ENCODE data around the gene RPAP2.
A peak's percentile ranks its signal among the peaks of the same experiment; 100 is the strongest.

The RPAP2 gene

GRCh38 chr1:92299477-92300150, 755 bp downstream of the RPAP2 start:
- H3K27me3 Mint-ChIP-seq (ENCODE audit: low read depth, poor library complexity) = no peaks in the 10 kb centered on the region
- H3K36me3 Mint-ChIP-seq (ENCODE audit: low read depth) = peaks cover 47% of the 10 kb centered on the region
- peak overlapping the region; percentile 98 for H3K4me3 Mint-ChIP-seq
- no peaks in the 10 kb centered on the region for H3K9me3 Mint-ChIP-seq
- DNase-seq = no peak
- H3K27ac Mint-ChIP-seq = peak overlapping the region; percentile 99
- H3K4me1 Mint-ChIP-seq = peaks cover 40% of the 10 kb centered on the region
- no peak for TF ChIP-seq CTCF (IDR thresholded peaks at IDR 0.05)

- H3K27ac Mint-ChIP-seq = no peak overlapping the region
- no peak for TF ChIP-seq CTCF (IDR thresholded peaks at IDR 0.05)
- no peaks in the 10 kb centered on the region for H3K9me3 Mint-ChIP-seq
- no peak for DNase-seq
- H3K36me3 Mint-ChIP-seq (ENCODE audit: low read depth) = peaks cover 46% of the 10 kb centered on the region
- peaks cover 40% of the 10 kb centered on the region for H3K4me1 Mint-ChIP-seq
- H3K27me3 Mint-ChIP-seq (ENCODE audit: low read depth, poor library complexity) = no peaks in the 10 kb centered on the region
- peak overlapping the region; percentile 50 for H3K4me3 Mint-ChIP-seq
These were observed 2.2 kb downstream of the RPAP2 start for GRCh38 chr1:92301021-92301420.

- peaks cover 5% of the 10 kb centered on the region for H3K4me1 Mint-ChIP-seq
- peaks cover 3% of the 10 kb centered on the region for H3K27me3 Mint-ChIP-seq (ENCODE audit: low read depth, poor library complexity)
- no peak overlapping the region for H3K27ac Mint-ChIP-seq
- H3K9me3 Mint-ChIP-seq = no peaks in the 10 kb centered on the region
- no peak overlapping the region for H3K4me3 Mint-ChIP-seq
- TF ChIP-seq CTCF (IDR thresholded peaks at IDR 0.05) = no peak
- DNase-seq = no peak
- peaks cover 63% of the 10 kb centered on the region for H3K36me3 Mint-ChIP-seq (ENCODE audit: low read depth)
These were observed 7.2 kb downstream of the RPAP2 start for GRCh38 chr1:92306020-92306419.

- no peak overlapping the region for H3K27ac Mint-ChIP-seq
- DNase-seq = no peak
- TF ChIP-seq CTCF (IDR thresholded peaks at IDR 0.05) = no peak
- H3K27me3 Mint-ChIP-seq (ENCODE audit: low read depth, poor library complexity) = peaks cover 3% of the 10 kb centered on the region
- no peaks in the 10 kb centered on the region for H3K4me1 Mint-ChIP-seq
- H3K9me3 Mint-ChIP-seq = no peaks in the 10 kb centered on the region
- peaks cover 69% of the 10 kb centered on the region for H3K36me3 Mint-ChIP-seq (ENCODE audit: low read depth)
- no peak overlapping the region for H3K4me3 Mint-ChIP-seq
These were observed 9.1 kb downstream of the RPAP2 start for GRCh38 chr1:92307980-92308379.

GRCh38 chr1:92310185-92310597, 11.3 kb downstream of the RPAP2 start:
- peaks cover 72% of the 10 kb centered on the region for H3K36me3 Mint-ChIP-seq (ENCODE audit: low read depth)
- peak; percentile 57 for TF ChIP-seq CTCF (IDR thresholded peaks at IDR 0.05)
- no peak overlapping the region for H3K27ac Mint-ChIP-seq
- no peak for DNase-seq
- no peak overlapping the region for H3K4me3 Mint-ChIP-seq
- no peaks in the 10 kb centered on the region for H3K4me1 Mint-ChIP-seq
- peaks cover 3% of the 10 kb centered on the region for H3K27me3 Mint-ChIP-seq (ENCODE audit: low read depth, poor library complexity)
- H3K9me3 Mint-ChIP-seq = no peaks in the 10 kb centered on the region

GRCh38 chr1:92314024-92314423, 15.2 kb downstream of the RPAP2 start:
- Mint-ChIP-seq H3K4me3 (no peak overlapping the region), H3K36me3 (ENCODE audit: low read depth) (peaks cover 67% of the 10 kb centered on the region), H3K27ac (no peak overlapping the region), H3K4me1 (peaks cover 6% of the 10 kb centered on the region), H3K9me3 (no peaks in the 10 kb centered on the region), H3K27me3 (ENCODE audit: low read depth, poor library complexity) (no peaks in the 10 kb centered on the region)
- TF ChIP-seq CTCF (IDR thresholded peaks at IDR 0.05) = no peak
- DNase-seq = no peak
